ENCODE measurements around the gene TMEM229A.
"Not testable (repeated sequence)": the region's sequence is repeated elsewhere in the genome, so short reads cannot be mapped to it uniquely, and the experiment has no call there.

GRCh38 chr7:124082234-124082633 is 49.4 kb upstream of the TMEM229A start:
- TF ChIP-seq, protein P1, sequence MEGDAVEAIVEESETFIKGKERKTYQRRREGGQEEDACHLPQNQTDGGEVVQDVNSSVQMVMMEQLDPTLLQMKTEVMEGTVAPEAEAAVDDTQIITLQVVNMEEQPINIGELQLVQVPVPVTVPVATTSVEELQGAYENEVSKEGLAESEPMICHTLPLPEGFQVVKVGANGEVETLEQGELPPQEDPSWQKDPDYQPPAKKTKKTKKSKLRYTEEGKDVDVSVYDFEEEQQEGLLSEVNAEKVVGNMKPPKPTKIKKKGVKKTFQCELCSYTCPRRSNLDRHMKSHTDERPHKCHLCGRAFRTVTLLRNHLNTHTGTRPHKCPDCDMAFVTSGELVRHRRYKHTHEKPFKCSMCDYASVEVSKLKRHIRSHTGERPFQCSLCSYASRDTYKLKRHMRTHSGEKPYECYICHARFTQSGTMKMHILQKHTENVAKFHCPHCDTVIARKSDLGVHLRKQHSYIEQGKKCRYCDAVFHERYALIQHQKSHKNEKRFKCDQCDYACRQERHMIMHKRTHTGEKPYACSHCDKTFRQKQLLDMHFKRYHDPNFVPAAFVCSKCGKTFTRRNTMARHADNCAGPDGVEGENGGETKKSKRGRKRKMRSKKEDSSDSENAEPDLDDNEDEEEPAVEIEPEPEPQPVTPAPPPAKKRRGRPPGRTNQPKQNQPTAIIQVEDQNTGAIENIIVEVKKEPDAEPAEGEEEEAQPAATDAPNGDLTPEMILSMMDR (IDR thresholded peaks at IDR 0.05), result not testable (repeated sequence)
- TF ChIP-seq POLR2AphosphoS5 (IDR thresholded peaks at IDR 0.05); POLR2A (IDR thresholded peaks at IDR 0.05); EP300 (IDR thresholded peaks at IDR 0.05; ENCODE audit: low read depth): not testable (repeated sequence)
